GM18909 (cell line): ENCODE data around the gene OPCML.
A peak's percentile ranks its signal among the peaks of the same experiment; 100 is the strongest.

Source experiments
- ATAC-seq: cut with Tn5 transposase; IDR thresholded peaks from one replicate; pipeline ENCODE4 v1.9.1; 2021; ENCODE audit warnings: mild to moderate bottlenecking; ENCODE audit not compliant: unreplicated experiment, poor library complexity

OPCML gene

DNA sequence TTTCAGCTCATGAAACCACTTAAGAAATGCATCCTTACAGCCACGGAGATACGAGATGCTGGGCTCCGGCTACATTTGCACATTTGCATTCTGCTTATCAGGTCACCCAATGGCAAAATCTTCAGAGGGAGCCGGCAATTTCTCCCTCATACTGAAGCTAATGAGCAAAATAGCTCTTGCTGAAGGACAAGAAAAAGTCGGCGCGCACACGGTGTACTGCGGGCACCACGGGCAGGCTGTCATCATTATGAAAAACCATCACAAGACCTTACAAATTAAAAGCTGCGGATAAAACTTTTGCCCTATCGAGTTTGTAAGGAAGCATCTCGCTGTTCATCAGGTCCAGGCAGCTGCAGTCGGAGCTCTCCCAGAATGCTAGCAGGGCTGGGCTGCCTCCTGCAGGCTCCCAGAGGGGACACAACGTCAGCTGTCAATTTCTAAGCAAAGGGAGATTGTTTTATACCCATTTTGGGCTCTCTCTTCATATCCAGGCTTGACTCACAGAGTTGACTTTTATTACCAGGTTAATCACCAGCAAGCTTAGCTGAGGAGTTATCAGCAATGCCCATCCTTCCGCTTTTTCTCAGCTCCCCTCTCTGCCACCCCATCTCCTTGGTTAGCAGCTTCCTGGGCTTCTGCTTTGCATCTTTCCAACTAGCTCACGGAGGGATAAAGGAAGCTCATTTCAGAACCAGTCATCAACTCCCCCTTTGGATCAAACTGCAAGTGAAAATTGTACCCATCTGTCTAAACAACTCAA is 375.1 kb downstream of the OPCML start:
- ATAC-seq = no peak

DNA sequence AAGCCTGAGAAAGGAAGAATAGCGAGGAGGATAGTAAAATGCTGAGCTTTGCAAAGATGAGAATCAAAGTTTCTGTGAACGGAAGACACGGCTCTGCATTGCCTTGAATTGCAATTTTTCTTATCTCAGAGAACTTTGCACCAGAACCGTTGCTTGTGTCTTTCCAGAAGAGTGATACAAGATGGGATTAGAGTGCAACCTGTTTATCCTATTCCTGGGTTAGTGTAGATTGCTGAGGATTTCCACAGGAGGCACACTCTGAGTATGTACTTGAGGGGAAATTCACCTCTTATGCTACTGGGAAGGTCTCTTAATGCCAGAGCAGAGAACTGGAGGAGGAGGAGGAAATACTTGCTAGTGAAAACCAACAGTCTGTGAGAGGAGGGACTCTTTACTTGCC is 377.5 kb downstream of the OPCML start:
- ATAC-seq = no peak

DNA sequence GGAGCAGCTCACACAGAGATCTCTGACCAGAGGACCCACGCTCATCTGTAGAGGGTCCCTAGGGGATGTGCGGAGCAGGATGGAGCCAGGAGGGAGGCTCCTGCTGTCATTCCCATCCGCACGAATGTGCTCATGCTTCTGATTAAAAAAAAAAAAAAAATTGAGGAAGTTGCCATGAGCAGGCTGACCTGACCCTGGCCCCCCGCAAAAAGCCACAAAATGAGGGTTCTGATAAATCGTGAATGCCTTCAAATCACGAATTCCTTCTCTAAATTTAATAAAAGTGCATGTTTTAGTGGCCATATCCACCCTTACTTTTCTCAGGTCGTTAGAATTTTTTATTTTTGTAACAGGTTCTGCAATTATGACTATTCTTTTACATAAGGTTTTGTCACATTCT is 378.2 kb downstream of the OPCML start:
- ATAC-seq = no peak

DNA sequence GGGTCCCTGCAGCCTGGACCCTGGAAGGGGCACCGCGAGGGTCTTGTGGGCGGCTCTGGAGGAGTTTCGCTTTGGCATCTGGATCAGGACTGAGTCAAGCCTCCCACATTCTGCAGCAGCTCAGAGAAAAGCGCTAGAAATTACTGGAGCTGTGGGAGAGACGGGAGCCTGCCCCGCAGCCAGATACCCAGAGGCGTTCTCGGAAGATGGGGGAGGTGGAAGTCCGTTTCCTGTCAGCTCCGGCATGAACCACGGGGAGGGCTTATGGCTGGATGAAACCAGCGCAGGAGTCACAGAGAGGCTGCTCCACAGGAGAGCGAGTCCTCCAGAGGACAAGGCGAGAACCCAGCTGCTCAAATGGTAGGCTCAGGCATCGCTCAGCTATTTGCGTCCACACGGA is 379.3 kb downstream of the OPCML start:
- ATAC-seq = no peak

GRCh38 chr11:133149698-133150097 is 382.6 kb downstream of the OPCML start:
- no peak for ATAC-seq

DNA sequence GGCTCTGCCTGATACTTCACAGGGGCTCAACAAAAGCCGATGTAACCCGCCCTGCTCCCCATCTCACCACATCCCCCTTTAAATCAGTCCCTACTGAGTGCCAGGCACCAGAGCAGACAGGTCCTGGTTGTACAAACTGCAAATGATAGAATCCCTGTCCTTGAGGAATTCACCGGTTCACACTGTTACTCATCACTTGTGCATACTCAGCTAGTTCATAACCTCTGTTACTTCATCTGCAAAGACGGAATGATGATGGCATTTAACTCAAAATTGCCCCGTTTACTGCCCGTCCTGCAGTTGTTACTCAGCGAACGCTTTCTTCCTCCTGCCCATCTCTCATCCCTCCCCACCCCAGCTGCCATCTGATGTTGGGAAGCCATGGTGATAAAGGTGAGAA is 384.7 kb downstream of the OPCML start:
- no peak for ATAC-seq

- no peak for ATAC-seq
Measured at GRCh38 chr11:133146697-133147306, 385.5 kb downstream of the OPCML start.

- no peak for ATAC-seq
Measured at GRCh38 chr11:133137939-133138338, 394.4 kb downstream of the OPCML start.

GRCh38 chr11:133137270-133137669 is 395.0 kb downstream of the OPCML start:
- ATAC-seq = no peak

DNA sequence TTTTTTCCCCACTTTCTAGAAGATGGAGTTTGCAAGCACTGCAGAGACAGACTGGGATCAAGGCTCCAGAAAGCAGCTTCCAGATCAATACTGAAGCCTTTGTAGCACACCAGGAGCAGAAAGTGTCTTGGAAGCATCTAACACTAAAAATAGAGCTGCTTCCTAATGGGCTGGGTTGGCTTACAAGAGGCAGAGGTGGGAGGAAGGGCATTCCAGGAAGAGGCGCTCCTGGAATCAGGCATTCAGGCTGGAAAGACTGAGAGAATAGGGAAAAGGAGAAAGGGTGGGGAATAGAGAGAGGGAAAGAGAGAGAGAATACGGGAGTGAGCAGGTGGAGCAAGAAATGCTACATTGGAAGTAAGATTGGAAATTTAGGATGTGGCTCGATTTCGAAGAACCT is 395.9 kb downstream of the OPCML start:
- no peak for ATAC-seq

GRCh38 chr11:133134314-133135173 is 397.8 kb downstream of the OPCML start:
- ATAC-seq = peak; percentile 94

DNA sequence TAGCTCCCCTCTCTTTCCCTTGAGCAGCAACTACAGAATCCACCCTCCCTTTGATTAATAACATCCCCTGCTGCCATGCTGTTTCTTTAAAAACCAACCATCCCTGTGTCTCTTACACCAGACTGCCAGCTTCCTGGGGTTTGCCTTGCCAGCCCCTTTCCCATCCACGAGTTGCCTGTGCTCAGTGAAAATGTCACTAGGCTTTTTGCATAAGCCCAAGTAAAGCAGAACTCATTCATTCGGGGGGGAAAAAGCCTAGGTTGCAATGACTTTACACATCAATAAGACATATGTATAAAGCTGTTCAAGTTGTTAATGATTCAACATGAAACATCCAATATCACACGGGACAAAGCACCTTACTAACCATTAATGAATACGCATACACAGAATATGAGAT is 398.7 kb downstream of the OPCML start:
- no peak for ATAC-seq

- ATAC-seq = no peak
Measured at GRCh38 chr11:133133050-133133449, 399.3 kb downstream of the OPCML start.

DNA sequence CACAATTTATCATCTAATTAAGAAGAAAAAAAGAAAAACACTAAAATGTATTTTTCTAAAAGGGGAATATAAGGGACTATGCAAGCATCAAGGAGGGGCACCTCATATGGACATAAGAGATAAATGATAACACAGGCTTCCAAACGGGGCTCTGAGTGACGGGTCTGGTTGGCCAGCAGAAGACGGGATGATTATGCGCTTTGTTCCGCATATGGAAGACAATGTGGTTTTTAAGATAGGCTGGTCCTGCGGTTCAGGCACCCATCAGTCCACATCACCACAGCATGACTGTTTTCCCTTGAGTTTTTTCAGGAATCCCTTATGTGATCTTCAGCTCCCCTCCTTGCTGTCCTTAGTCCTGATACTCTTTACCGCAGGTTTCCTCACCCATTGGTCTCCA is 404.6 kb downstream of the OPCML start:
- ATAC-seq = no peak

- ATAC-seq = no peak
Measured at GRCh38 chr11:133123796-133124195, 408.5 kb downstream of the OPCML start.

- ATAC-seq = no peak
Measured at GRCh38 chr11:133123366-133123765, 408.9 kb downstream of the OPCML start.

DNA sequence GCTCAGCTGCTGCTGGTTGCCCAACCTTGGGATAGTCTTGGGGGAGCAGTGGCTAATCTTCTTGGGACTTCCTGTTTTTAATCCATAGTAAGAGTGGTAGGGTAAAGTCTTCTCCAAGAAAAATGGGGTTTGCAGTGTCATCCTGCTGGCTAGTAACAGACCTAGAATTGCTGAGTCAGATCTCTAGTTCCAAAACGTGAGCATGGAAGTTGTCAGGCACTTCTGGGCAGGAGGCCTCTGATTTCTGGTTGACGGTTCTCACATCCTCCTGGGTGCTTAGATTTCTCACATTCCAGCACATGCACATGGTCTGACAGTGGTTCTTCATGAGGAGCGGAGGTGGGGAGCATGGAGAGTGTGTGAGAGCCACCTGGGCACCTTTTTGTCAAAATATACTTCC is 410.0 kb downstream of the OPCML start:
- no peak for ATAC-seq

DNA sequence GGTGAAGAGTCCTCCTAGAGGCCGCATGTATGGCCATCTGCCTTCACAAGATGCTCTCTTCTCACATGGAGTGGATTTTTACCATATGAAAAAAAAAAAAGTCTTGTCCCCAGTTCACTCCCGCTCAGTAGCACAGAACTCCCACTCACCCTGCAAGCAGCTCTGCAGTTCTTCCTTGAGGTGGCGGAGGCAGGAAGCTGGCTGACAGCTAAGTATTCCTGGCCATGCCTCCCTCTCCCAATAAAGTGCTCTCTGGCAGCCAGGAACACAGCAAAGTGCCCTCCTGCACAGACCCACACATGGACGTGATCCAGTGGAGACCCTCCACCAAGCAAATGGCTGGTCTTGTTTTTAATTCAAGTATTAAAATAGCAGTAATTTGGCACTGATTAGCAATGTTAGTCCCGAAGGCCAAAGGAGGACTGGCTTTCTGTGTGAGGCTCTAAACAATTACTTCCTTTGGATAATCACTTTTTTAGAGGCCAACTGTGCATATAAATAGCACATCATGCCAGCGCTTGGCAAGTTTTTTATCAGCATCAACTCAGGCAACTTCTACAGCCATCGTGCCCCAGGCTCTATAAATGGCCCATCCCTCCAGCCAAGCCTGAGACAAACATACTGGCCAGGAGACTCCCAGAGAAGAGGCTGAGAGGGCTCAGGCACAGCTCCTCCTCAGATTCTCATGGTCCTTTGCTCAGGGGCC is 413.6 kb downstream of the OPCML start:
- no peak for ATAC-seq

- ATAC-seq = no peak
Measured at GRCh38 chr11:133115099-133115498, 417.2 kb downstream of the OPCML start.

GRCh38 chr11:133107763-133108162 is 424.5 kb downstream of the OPCML start:
- no peak for ATAC-seq

GRCh38 chr11:133107136-133107535 is 425.2 kb downstream of the OPCML start:
- ATAC-seq = no peak
